Limb (tissue), 2 donors: ENCODE data around the gene KCNIP3.

Source experiments
- DNase-seq, 2 donors: peaks; one replicate each; pipeline ENCODE4 v3.0.0-alpha.2; 2016; ENCODE audit errors: extremely low spot score in 2 of 2

The KCNIP3 gene

DNA sequence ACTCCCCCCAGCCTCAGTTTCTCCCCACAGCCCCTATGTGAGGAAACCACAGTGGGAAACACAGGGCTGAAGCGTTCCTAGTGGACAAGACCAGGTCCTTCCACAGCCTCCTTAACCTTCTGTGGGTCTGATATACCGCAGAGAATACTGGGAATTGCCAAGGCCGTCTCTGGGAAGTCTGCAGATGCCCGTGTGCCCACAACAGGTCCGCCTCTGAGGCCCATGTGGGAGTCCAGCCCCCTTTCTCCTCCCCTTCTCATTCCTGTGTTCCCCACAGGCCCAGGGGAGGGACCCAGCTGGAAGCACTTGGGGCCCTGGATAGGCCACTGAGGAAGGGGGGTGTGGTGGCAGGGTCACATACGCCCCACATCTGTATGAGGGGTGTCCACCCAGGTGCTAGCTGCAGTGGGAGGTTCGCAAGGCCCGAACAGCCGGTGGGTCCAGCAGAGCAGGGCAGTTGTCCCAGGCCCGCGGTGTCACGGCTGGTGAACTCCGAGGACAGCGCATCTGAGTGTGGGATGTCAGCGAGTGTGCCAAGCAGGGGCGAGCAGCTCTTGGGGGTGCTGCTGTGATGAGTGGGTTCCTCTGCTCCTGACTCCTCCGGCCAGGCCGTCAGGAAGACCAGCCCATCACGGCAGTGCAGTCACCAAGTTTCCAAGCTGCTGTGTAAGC lies 2.4 kb upstream of the KCNIP3 start:
- DNase-seq = no peak

- DNase-seq = no peak
Observed at GRCh38 chr2:95295376-95295775, 1.8 kb upstream of the KCNIP3 start.

- no peak for DNase-seq
Observed at GRCh38 chr2:95296011-95296410, 1.1 kb upstream of the KCNIP3 start.

GRCh38 chr2:95297639-95298395 lies 670 bp downstream of the KCNIP3 start:
- DNase-seq = no peak

DNA sequence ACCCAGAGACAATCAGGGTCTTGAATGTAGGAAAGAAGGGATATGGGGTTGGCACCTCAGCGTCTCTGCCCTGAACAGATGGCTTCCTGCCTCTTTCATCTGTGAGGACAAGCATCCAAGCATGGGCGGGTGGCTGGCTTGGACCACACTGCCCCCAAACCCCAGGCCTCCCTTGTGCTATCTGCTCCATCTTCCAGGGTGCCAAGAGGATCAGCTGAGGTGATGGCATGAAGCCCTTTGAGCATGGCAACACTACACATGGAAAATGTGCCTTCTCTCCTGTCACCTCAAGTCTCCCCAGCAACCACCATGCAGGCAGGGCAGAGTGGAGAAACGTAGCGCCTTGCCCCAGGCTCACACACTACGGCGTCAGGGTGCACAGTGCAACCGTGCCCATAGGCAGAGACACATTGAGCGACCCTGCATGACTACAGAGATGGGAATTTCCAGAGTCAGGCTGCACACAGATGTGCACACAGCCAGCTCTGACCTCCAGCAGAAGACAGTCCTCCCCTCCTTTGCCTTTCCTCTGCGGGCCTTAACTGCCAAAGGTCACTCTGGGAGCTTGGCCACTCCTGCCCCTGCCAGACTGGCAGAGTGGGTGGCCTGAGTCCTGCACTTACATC lies 1.5 kb downstream of the KCNIP3 start:
- DNase-seq = no peak

DNA sequence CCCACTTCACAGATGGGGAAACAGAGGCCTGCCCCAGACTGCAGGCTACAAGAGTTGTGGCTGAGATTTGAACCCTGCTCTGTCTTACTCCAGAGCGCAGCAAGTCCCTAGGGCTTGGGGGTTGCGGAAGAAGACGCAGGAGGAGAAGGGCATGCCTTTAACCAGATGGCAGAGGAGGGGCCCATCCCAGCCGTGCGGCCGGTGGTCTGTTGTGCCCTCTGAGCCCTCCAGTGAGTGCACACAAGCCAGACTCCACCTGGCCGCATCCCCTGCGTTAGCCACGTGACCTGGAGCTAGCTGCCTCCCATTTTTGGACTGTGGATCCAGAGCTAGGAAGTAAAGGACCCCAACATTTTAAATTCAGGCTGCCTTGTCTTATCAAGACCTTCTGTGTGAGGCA lies 2.8 kb downstream of the KCNIP3 start:
- no peak for DNase-seq

DNA sequence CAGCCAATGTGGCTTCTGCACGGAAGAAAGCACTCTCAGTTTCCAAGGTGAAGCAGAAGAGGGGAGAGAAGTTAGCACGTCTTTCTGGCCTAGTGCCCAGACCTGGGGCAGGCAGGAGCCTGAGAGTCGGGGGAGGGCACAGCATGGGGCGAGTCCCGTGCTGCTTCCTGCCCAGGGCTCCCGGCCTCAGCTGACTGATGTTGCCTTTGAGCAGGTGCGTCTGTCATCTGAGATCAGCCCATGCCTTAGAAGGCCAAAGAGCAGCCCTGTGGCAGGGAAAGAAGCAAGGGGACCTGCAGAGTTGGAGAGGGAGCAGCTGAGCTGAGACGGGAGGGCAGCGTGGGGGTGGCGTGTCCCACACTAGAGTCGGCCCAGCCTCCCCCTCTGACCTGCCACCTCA lies 3.3 kb downstream of the KCNIP3 start:
- no peak for DNase-seq

DNA sequence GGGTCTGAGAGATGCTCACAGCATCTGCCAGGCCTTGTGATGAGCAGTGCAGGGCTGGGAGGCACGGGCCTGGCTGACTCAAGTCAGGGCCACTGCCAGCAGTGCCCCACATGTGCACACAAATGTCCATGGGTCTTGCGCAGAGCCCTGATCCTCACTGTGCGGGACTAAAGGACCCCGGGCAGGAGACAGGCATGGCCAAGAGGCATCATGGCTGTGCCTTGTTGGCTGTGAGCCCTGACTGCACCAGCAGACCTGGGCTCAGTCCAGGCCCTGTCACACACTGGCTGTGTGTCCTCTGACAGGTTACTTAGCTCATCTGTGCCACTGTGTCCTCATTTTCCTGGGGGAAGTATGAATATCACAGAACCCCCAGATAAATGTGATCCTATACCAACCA lies 4.0 kb downstream of the KCNIP3 start:
- no peak for DNase-seq

DNA sequence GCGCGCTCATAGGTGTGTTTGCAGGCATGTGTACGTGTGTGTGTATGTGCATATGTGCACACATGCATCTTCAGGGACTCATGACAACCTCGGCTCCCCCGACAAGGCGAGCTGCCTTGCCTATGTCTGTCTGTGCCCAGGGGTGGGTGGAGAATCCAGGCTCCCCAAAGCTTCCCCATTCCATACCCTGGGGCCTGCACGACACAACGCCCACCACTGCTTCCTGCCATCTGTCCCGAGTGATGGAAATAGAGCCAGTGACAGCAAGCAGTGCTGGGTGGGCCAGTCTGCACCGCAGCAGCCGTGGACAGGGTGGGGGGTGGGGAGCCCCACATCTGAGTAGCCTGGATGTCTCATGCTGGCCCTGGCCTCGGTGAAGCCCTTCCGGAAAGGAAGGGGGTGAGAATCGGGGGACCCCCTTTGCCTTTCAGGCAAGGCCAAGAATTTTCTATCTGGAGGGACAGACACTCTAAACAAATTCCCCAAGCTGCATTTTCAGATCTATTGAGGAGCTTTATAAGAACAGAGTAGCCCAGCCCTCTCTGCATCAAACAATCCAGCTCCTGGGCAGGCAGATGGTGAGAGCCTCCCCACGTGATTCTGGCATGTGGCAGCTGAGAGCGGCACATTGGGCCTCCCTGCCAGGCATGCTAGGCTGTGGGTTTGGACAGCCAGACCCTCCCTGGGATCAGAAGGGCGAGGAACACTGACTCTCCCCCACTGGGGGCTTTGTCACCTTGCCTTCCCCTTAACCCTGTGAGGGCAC lies 4.9 kb downstream of the KCNIP3 start:
- DNase-seq = no peak

GRCh38 chr2:95303191-95303919 lies 6.2 kb downstream of the KCNIP3 start:
- DNase-seq = peak; percentile 52 to 67

- DNase-seq = no peak
Observed at GRCh38 chr2:95305380-95306061, 8.4 kb downstream of the KCNIP3 start.

DNA sequence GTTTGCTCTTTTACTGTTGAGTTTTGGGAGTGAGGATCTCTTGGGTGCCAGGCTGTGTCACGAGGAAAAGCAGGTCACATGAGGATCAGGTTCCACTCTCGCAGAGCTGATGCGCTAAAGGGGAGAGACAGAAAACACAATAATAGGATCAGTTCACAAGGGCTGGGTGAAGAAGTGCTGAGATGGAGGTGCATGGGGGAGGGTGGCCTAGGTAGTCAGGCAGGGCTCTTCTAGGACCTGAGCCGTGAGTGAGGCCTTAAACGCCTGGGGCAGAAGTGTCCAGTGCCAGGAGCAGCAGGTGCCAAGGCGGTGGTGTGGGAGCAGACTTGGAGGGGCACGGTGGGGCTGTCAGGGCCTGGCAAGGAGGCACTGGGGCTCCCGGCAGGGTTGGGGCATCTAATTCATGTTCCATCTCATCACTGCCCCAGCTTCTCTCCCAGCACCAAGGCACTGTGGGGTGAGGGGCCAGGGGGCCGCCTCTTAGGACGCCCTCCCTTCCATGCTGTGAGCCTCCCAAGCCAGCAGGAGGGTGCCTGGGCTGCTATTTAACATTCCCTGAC lies 9.3 kb downstream of the KCNIP3 start:
- no peak for DNase-seq

DNA sequence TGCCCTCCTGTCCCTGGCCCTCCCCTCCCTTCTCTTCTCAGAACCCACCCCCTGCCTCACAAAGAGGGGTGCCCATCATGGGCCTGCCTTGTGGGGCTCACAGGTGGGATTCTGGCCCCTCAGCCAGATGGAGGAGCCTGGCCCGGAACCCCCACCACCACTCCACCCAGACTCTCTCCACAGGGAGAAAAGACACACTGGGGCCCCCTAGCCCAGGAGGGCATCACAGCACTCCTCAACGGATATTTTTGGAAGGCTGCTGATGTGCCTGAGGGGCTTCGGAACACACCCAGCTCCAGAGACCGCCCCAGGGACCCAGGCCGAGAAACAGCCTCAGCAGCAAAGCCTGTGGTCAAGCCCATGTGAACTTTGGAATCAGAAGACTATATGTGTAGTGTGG lies 9.9 kb downstream of the KCNIP3 start:
- DNase-seq = no peak

GRCh38 chr2:95307878-95308277 lies 10.7 kb downstream of the KCNIP3 start:
- DNase-seq = no peak

DNA sequence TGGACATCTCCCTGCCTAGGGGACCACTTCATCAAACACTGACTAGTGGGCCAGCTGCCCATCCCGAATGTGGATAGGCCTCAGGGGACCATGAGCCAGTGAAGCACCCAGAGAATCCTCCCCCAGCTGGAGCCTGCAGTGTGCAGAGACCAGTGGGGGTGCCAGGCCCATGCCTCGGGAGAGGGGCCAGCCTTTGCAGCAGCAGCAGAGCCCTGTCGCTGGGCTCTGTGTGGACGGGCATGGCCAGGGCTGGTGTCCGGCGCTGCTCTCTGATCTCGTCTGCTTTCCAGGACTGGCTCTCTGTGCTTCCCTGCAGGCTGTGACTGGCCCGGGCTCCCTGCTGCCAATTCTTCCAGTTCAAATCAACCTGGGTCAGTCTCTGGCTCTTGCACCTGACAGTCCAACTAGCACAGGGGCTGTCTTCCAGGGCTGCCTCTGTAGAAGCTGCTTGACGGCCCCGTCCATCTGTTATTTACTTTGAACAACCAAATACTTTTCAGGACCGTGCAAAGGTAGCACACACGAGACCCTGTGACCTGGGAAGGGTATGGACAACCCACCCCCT lies 11.4 kb downstream of the KCNIP3 start:
- DNase-seq = no peak

DNA sequence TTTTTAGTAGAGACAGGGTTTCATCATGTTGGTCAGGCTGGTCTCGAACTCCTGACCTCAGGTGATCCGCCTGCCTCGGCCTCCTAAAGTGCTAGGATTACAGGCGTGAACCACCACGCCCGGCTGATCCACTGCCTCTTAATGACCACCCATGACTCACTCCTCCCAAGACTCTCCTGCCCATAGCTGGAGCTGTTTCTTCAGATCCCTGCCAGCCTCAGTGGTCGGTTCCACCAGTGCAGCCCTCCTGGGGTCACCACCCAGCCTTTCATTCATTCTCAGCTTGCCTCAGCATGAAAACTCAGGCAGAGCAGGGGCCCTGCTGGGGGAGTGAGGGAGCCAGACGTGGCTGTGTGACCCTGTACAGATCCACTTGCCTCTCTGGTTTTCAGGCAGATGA lies 12.5 kb downstream of the KCNIP3 start:
- DNase-seq = no peak

- DNase-seq = no peak
Observed at GRCh38 chr2:95310216-95310615, 13.1 kb downstream of the KCNIP3 start.

GRCh38 chr2:95310651-95311050 lies 13.5 kb downstream of the KCNIP3 start:
- DNase-seq = no peak

DNA sequence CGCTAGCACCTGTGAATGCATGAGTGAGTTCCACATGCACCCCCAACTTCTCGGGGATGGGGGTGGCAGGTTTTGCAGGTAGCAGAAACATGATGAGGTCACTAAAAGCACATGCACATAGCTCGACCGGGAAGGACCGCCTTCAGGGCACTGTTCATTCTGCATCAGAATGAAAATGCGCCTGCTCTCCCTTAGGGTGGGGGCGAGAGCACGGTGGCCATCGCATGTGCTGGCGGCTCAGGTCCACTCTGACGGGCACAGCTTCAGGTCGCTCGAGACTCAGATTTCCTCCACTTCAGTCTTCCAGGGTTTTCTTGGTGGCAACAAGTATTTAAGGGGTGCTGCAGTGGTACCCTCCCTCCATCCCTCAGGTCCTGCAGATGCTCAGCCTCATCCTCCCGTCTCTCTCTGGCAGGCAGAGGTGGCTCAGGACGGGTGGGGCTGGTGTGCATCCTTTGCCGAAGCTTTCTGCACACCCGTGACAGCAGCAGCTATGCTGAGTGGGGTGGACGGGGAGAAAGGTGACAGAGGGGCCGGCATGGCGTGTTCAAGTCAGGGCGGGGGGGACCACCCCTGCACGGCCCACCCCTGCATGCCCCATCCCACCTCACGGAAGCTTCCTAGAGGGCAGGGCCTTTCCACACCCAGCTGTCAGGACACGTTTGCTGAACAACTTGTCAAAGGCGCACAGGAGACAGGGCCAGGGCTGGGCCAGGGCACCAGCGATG lies 14.8 kb downstream of the KCNIP3 start:
- DNase-seq = no peak
